Measurements from ENCODE around the gene TMPRSS4. TPM values are rescaled to one million over a fixed set of nuclear protein-coding genes. Genes with fewer than 3 reads are reported as not detected.
A peak's percentile ranks its signal among the peaks of the same experiment; 100 is the strongest.

The TMPRSS4 gene
- total RNA-seq, 6 experiments from 2014 or later = 0.35 to 0.51 TPM; not detected in 4

DNA sequence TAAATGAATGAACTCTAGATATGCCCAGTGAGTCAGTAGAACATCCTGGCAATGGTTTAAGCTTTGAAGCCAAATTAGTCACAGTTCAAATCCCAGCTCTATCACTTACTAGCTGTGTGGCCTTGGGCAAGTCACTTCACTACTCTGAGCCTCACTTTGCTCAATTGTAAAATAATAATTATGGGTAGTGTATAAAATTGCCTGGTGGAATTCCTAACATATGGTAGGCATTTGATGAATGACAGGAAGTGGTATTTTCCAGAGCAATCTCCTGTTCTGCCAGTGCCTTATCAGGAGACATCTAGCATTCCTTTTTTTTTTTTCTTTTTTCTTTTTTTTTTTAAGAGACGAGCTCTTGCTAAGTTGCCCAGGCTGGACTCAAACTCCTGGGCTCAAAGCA is 62.7 kb downstream of the TMPRSS4 start:
- H3K36me3 ChIP-seq = no peaks in the 10 kb centered on the region
- H3K4me3 ChIP-seq = no peak overlapping the region
- intact Hi-C loops (cut with DNase I) = no loop called here
- H3K27ac ChIP-seq = no peak overlapping the region
- ATAC-seq (no peak), DNase-seq (no peak)
- no peaks in the 10 kb centered on the region for H3K9me3 ChIP-seq
- H3K4me1 ChIP-seq = no peaks in the 10 kb centered on the region
- peaks cover 0 to 7% of the 10 kb centered on the region in 2 donors for H3K27me3 ChIP-seq
- WGBS (ENCODE audit: insufficient coverage, low coverage, low lambda C conversion rate, missing lambda C conversion rate) = 14% methylated on average over 1 of the region's 1 CpG
- no peak for TF ChIP-seq POLR2A (IDR thresholded peaks at IDR 0.05)
- TF ChIP-seq, protein P1, sequence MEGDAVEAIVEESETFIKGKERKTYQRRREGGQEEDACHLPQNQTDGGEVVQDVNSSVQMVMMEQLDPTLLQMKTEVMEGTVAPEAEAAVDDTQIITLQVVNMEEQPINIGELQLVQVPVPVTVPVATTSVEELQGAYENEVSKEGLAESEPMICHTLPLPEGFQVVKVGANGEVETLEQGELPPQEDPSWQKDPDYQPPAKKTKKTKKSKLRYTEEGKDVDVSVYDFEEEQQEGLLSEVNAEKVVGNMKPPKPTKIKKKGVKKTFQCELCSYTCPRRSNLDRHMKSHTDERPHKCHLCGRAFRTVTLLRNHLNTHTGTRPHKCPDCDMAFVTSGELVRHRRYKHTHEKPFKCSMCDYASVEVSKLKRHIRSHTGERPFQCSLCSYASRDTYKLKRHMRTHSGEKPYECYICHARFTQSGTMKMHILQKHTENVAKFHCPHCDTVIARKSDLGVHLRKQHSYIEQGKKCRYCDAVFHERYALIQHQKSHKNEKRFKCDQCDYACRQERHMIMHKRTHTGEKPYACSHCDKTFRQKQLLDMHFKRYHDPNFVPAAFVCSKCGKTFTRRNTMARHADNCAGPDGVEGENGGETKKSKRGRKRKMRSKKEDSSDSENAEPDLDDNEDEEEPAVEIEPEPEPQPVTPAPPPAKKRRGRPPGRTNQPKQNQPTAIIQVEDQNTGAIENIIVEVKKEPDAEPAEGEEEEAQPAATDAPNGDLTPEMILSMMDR (IDR thresholded peaks at IDR 0.05) = no peak

DNA sequence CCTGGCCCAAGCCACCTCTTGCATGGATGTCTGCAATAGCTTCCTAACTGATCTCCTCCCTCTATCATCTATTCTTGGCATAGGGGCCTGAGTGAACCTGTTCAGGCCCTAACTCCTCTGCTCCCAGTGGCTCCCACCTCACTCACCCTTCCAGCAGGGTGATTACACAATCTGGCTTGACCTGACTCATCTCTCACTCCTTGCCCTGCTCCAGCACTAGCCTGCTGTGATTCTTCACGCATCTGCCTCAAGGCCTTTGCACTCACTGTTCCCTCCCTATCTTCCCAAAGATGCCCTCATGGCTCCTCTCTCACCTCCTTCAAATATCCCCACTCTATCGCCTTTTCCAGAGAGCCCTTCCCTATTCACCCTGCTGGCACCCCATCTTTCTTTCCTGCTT is 65.2 kb downstream of the TMPRSS4 start:
- H3K9me3 ChIP-seq = no peaks in the 10 kb centered on the region
- WGBS (ENCODE audit: insufficient coverage, low coverage, low lambda C conversion rate, missing lambda C conversion rate) = 48% methylated on average over 2 of the region's 2 CpGs
- no peak overlapping the region for H3K27ac ChIP-seq
- TF ChIP-seq, protein P1 (IDR thresholded peaks at IDR 0.05) = no peak
- no peak for TF ChIP-seq POLR2A (IDR thresholded peaks at IDR 0.05)
- DNase-seq = no peak
- no peak overlapping the region for H3K4me3 ChIP-seq
- intact Hi-C loops (cut with DNase I) = loop anchor here in 1 of 2 donors (10.0 kb wide), 1 partner anchor 153 kb away; no protein-coding TSS in a partner anchor
- no peak for ATAC-seq
- peaks cover 0 to 7% of the 10 kb centered on the region in 2 donors for H3K27me3 ChIP-seq
- H3K36me3 ChIP-seq = no peaks in the 10 kb centered on the region
- H3K4me1 ChIP-seq = peaks cover 0 to 7% (median 0%) of the 10 kb centered on the region in 4 donors

DNA sequence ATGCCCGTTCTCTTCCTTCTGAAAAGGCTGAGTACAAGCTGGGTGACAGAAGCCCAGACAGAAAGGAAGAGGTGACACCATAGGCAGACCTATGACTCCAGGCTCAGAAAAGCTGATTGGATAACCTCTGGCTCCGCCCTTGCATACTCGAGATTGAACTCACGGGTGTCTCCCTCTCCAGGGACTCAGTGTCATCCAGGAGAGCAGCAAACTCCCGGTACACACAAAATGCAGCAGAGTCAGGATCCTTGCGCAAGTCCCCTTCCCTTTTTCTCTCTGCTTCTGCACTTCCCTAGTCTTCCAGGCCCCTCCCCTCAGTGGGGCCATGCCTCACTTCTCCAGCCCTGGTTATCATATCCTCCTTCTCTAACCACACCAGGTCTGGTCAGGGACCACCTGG is 65.9 kb downstream of the TMPRSS4 start:
- no peaks in the 10 kb centered on the region for H3K9me3 ChIP-seq
- H3K27me3 ChIP-seq = peaks cover 0 to 7% of the 10 kb centered on the region in 2 donors
- DNase-seq (peak in 1 of 3 donors; percentile 36), ATAC-seq (peak in 3 of 4 donors; percentile 5 to 30 (median 14))
- peaks cover 0 to 7% (median 0%) of the 10 kb centered on the region in 4 donors for H3K4me1 ChIP-seq
- intact Hi-C loops (cut with DNase I) = loop anchor here in 1 of 2 donors (10.0 kb wide), 1 partner anchor 152 kb away; no protein-coding TSS in a partner anchor
- no peaks in the 10 kb centered on the region for H3K36me3 ChIP-seq
- no peak overlapping the region for H3K27ac ChIP-seq
- 14% methylated on average over 6 of the region's 6 CpGs for WGBS (ENCODE audit: insufficient coverage, low coverage, low lambda C conversion rate, missing lambda C conversion rate)
- H3K4me3 ChIP-seq = no peak overlapping the region
- TF ChIP-seq POLR2A (IDR thresholded peaks at IDR 0.05) = no peak
- TF ChIP-seq, protein P1 (IDR thresholded peaks at IDR 0.05) = no peak

DNA sequence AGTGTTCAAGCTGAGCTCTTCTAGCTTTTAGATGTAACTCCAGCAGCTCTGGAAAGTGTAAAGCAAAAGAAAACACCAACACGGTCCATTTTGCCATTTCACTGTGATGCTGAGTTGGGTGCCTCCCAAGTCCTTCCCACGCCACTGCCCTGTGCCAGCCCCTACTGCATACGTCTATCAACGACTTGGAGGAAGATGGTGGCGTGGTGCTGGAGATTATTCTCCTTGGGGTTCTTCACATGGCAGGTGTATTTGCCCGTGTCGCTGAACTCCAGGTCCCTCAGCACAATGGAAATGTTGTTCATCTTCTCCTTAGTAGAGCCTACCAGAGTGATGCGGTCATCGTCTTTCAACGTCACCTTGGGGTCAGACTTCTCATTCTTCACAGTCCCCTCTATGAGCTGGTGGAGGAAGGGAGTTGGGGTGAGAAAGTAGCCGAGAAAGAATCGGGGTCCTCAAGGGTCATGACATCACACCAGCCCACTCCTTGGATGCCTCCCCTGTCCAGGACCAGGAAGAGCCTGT is 66.8 kb downstream of the TMPRSS4 start:
- no peak for TF ChIP-seq POLR2A (IDR thresholded peaks at IDR 0.05)
- TF ChIP-seq, protein P1 (IDR thresholded peaks at IDR 0.05) = no peak
- peaks cover 0 to 7% (median 0%) of the 10 kb centered on the region in 4 donors for H3K4me1 ChIP-seq
- no peak for ATAC-seq
- 43% methylated on average over 6 of the region's 12 CpGs for WGBS (ENCODE audit: insufficient coverage, low coverage, low lambda C conversion rate, missing lambda C conversion rate)
- DNase-seq = no peak
- H3K36me3 ChIP-seq = no peaks in the 10 kb centered on the region
- H3K4me3 ChIP-seq = no peak overlapping the region
- intact Hi-C loops (cut with DNase I) = loop anchor here in 1 of 2 donors (10.0 kb wide), 1 partner anchor 151 kb away; no protein-coding TSS in a partner anchor
- H3K9me3 ChIP-seq = no peaks in the 10 kb centered on the region
- H3K27ac ChIP-seq = no peak overlapping the region
- peaks cover 0 to 7% of the 10 kb centered on the region in 2 donors for H3K27me3 ChIP-seq

Measured in right lobe of liver (tissue), 6 donors.